HPDE6-E6E7 (cell line): ENCODE measurements around the gene HPSE.

Experiments used
- DNase-seq: peaks from one replicate; pipeline ENCODE4 v3.0.0; 2011; ENCODE audit warnings: missing footprints; ENCODE audit errors: extremely low spot score

The HPSE gene

DNA sequence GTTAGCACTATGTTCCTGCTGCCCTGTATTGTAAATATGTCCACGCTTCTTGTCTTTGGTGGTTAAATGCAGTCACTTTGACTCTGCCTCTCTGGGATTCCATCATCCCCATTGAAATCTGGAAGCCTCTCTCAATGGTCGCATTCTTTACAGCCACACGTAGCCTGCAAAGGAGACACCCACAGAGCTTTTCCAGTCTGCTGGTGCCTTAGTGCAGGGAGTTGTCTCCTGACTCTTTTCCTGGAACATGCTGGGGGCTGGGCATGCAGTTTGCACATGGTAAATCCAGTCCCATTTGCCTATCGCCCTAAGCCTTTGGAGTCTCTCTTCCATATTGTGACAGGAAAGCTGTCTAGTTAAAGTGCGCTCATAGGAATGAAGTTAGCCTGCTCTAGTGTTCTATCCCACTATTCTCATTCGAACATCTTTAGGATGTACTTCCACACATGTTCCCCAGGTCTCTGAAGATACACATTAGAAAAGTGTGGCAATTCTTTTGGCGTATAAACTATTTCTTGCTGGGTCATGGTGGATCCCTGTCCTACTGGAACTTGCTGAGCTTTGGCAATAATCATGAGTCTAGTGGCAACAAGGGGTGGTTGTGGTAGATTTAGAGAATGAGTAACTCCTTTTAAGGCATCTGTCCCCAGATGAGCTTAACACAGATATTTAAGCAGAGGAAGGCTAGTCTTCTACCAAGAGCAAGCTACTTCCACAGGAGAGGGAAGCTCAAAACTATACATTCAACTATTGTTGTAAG lies 83.8 kb downstream of the HPSE start:
- no peak for DNase-seq

DNA sequence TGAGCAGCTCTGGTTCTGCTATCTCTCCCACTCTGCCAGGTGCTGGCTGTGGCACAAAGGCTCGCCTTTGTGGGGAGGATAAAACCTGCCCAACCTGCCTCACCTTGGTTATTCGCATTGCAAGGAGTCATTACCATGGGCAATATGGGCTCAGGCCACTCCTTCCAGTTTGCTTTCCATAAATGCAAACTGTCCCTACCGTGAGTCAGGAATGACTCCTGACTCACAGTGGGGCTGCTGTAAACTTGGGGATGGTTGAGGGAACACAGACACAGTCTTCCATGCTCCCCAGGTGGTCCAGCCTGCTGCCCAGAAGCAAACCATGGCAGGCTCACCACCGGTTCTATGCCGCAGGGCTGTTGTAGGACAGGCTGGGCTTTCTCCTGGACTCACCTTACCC lies 86.2 kb downstream of the HPSE start:
- peak; percentile 40 for DNase-seq

- DNase-seq = no peak
Observed at GRCh38 chr4:83247415-83248357, 87.0 kb downstream of the HPSE start.
